DMS 273 treated with DMSO at 0.1 percent for 48 hours (cell line): Measurements from ENCODE around the gene DYNC1I1.

Experiments
- DNase-seq: peaks from one replicate; lab custom pipeline; 2025; lab: John Stamatoyannopoulos, UW

DYNC1I1 gene

GRCh38 chr7:95861041-95861440, 88.7 kb downstream of the DYNC1I1 start:
- no peak for DNase-seq

- DNase-seq: no peak
Measured at GRCh38 chr7:95863623-95864022, 91.3 kb downstream of the DYNC1I1 start.

- no peak for DNase-seq
Measured at GRCh38 chr7:95865716-95866371, 93.5 kb downstream of the DYNC1I1 start.

GRCh38 chr7:95867309-95867708, 95.0 kb downstream of the DYNC1I1 start:
- DNase-seq: no peak

- DNase-seq: peak; percentile 36
Measured at GRCh38 chr7:95871075-95871848, 98.9 kb downstream of the DYNC1I1 start.

GRCh38 chr7:95871896-95872295, 99.5 kb downstream of the DYNC1I1 start:
- DNase-seq: no peak

- no peak for DNase-seq
Measured at GRCh38 chr7:95874129-95874528, 101.8 kb downstream of the DYNC1I1 start.

GRCh38 chr7:95874541-95875265, 102.3 kb downstream of the DYNC1I1 start:
- DNase-seq: no peak

GRCh38 chr7:95875519-95875918, 103.2 kb downstream of the DYNC1I1 start:
- DNase-seq: no peak

- DNase-seq: no peak
Measured at GRCh38 chr7:95878677-95879076, 106.3 kb downstream of the DYNC1I1 start.

GRCh38 chr7:95881597-95881996, 109.2 kb downstream of the DYNC1I1 start:
- DNase-seq: peak; percentile 52

GRCh38 chr7:95883217-95883616, 110.9 kb downstream of the DYNC1I1 start:
- no peak for DNase-seq

GRCh38 chr7:95886501-95887090, 114.2 kb downstream of the DYNC1I1 start:
- DNase-seq: peak; percentile 44

GRCh38 chr7:95893484-95893883, 121.1 kb downstream of the DYNC1I1 start:
- DNase-seq: no peak

GRCh38 chr7:95897557-95898251, 125.3 kb downstream of the DYNC1I1 start:
- peak; percentile 42 for DNase-seq

- no peak for DNase-seq
Measured at GRCh38 chr7:95899919-95900513, 127.7 kb downstream of the DYNC1I1 start.

- no peak for DNase-seq
Measured at GRCh38 chr7:95901006-95901405, 128.7 kb downstream of the DYNC1I1 start.

GRCh38 chr7:95904099-95904498, 131.7 kb downstream of the DYNC1I1 start:
- no peak for DNase-seq

GRCh38 chr7:95905167-95905566, 132.8 kb downstream of the DYNC1I1 start:
- no peak for DNase-seq

- no peak for DNase-seq
Measured at GRCh38 chr7:95906851-95907250, 134.5 kb downstream of the DYNC1I1 start.

GRCh38 chr7:95907337-95907736, 135.0 kb downstream of the DYNC1I1 start:
- DNase-seq: no peak
